HG03558 (cell line): Measurements from ENCODE around the gene CSRNP2.
"Not testable (repeated sequence)": the region's sequence is repeated elsewhere in the genome, so short reads cannot be mapped to it uniquely, and the experiment has no call there.

Experiments
- ATAC-seq: cut with Tn5 transposase; IDR thresholded peaks from one replicate; pipeline ENCODE4 v1.9.1; 2021; ENCODE audit warnings: moderate number of reproducible peaks; ENCODE audit not compliant: unreplicated experiment; ENCODE audit errors: extremely low read depth

CSRNP2 gene

GRCh38 chr12:51078866-51079265 is 4.5 kb downstream of the CSRNP2 start:
- not testable (repeated sequence) for ATAC-seq

- ATAC-seq, result not testable (repeated sequence)
Observed at GRCh38 chr12:51078346-51078745, 5.0 kb downstream of the CSRNP2 start.

DNA sequence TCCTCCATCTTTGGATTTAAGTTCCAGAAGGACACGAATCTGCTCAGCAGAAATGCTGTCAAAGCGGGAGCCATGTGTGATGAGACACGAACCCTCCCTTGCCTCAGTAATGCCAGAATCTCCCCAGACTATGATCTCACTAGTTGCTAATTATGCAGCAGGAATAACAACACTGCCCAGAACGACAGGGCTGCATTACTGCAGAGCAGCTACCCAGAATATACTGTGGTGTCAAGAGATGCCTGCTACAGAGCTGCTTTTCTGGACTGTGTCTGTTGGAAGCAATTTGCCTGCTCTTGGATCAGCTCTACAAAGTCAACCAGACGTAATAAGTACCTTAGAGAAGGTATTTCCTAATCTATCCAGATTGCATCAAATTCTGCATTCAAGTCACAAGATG is 5.5 kb downstream of the CSRNP2 start:
- ATAC-seq, result no peak

GRCh38 chr12:51076236-51076930 is 7.0 kb downstream of the CSRNP2 start:
- no peak for ATAC-seq

DNA sequence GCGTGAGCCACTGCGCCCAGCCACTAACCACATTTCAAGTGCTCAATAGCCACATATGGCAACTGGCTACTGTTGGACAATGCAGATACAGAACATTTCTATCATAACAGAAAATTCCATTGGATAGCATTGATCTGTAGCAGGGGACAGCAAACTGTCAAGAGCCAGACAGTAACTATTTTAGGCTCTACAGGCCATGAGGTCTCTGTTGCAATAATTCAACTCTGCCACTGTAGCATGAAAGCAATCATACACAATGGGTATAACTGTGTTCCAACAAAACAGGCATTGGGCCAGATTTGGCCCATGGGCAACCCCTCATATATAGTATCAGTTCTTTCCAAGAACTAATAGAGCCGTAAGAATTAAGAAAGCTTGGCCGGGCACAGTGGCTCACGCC is 8.0 kb downstream of the CSRNP2 start:
- ATAC-seq, result no peak

- ATAC-seq, result no peak
Observed at GRCh38 chr12:51071663-51072062, 11.7 kb downstream of the CSRNP2 start.

DNA sequence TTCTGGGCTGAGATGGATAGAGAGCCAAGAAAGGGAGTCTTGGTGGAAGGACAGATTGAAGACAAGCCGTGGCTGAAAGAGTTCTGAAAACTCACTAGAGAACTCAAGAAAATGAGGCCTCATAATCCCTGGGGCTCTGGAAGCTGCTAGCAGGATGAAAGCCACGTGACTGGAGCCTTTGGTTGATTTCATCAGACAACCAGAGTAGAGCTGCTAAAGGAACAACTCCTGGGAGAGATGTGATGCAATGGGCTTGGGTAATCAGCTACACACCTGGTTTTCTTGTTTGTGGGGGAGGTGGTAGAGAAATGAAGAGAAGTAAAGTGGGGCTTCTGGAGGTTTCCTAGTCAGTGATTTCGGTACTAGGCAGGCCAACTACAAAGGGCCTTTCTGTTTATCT is 13.4 kb downstream of the CSRNP2 start:
- no peak for ATAC-seq

- ATAC-seq, result no peak
Observed at GRCh38 chr12:51067771-51068170, 15.6 kb downstream of the CSRNP2 start.

GRCh38 chr12:51067229-51067628 is 16.2 kb downstream of the CSRNP2 start:
- ATAC-seq, result no peak

DNA sequence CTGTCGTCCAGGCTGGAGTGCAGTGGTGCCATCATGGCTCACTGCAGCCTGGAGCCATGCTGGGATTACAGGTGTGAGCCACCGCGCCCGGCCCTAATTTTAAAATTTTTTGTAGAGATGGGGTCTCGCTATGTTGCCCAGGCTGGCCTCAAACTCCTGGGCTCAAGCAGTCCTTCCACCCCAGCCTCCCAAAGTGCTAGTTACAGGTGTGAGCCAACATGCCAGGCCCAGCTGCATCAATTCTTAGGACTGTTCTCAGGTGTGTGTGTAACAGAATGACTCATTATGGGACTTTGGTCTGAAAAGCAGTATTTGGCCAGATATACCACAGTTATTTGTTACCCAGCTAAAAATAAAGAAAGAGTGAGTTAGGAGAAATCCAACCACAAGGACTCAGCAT is 17.9 kb downstream of the CSRNP2 start:
- ATAC-seq, result no peak

GRCh38 chr12:51062631-51063397 is 20.6 kb downstream of the CSRNP2 start:
- ATAC-seq, result no peak

GRCh38 chr12:51059086-51059485 is 24.3 kb downstream of the CSRNP2 start:
- no peak for ATAC-seq

- ATAC-seq, result no peak
Observed at GRCh38 chr12:51056242-51056641, 27.2 kb downstream of the CSRNP2 start.

- ATAC-seq, result no peak
Observed at GRCh38 chr12:51055060-51055459, 28.3 kb downstream of the CSRNP2 start.

DNA sequence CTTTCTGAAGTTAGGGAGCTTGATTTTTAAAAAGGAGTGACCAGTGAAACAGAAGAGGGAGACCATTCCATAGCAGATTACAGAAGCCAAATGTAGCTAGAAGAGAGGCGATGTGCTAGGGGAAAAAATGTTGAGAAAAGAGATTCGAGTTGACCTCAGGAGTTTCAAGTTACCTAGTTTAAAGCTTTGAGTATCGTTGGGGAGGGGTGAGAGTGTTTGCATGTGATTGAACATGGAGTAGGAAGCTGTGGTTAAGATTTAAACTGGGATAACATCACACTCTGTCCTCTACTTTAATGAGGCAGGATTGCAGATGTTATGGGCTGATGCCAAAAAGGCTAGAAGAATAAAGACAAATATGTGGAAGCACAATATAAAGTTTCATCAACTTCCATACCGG is 31.6 kb downstream of the CSRNP2 start:
- ATAC-seq, result no peak

GRCh38 chr12:51049525-51049924 is 33.9 kb downstream of the CSRNP2 start:
- ATAC-seq, result no peak

DNA sequence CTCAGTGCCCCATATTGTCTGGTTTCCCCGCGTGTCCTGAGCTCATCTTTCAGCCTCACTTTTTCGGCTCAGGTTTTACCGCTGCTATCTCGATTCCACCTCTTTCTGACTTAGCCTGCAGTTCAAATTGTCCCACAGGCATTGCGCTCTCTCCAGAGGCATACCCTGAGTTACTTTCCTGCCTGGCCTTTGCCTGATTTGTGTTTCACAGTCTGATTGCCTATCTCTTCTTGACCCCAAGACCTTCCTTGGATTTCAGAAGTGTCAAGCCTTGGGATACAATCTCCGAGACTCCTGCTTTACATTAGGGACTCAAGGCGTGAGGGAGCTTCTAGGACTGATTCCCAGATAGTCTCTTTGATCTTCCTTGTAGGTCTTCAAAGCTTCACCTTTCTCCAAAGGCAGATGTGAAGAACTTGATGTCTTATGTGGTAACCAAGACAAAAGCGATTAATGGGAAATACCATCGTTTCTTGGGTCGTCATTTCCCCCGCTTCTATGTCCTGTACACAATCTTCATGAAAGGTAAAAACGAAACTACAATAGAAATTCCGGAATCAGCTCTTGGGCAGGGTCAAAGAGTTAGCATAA is 34.6 kb downstream of the CSRNP2 start:
- no peak for ATAC-seq

DNA sequence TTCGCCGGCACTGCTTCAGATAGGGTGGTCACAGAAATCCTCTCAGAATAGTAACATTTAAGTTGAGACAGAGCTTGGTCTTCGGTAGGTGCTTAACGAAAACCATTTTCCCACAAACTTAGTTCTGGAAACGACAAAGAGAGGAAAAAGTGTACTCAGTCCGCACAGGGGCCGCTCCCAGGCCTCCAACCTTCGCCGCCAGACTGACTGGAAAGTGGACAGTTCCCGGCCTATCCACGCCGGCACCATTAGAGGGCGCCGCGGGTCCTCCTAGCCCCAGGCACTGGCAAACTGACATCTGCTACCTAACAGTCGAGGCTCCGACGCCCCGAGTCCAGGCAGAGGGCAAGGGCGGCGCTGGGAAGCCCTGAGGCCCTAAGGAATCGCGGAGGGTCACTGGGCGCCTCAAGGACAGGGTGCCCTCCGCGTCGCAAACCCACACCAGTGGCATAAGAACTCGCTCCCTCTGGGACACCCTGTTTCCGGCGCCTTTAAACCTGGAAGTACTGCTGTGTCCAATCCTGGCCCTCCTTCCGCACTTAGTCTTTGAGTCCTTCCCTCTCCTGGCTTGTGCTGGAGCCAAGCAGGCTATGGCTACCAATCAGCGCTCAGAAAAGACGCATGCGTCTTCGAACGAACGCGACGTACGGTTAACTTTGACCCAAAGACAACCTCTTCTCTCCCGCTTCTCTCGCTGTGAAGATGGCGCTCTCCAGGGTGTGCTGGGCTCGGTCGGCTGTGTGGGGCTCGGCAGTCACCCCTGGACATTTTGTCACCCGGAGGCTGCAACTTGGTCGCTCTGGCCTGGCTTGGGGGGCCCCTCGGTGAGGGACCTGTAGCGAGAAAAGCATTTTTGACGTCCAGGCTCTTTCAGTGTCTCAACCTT is 35.5 kb downstream of the CSRNP2 start, which contains the start of gene LETMD1:
Gene LETMD1, plus strand, starts transcription at position 673 of the 886 bp plus-strand sequence. Its CDS starts 30 bp downstream, at position 703.
- ATAC-seq, result peak; percentile 92

DNA sequence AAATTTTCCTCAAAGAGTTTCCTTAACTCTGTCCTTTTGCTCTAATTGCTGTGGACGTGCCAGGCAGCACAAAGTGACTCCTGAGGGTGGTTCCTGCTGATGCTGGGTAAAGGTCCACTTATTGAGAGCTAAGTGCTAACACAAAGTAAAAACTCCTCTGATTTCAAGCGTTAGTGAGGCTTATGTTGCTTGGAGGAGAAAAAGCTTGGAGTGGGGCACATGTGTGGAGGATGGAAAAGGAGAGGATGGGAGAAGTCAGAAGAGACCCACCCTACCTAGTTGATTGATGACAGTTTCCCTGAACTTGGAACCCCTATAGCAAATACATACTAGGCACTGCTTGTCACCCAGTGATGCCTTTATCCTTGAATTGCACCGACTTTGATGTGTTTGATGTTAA is 47.1 kb downstream of the CSRNP2 start:
- ATAC-seq, result no peak

DNA sequence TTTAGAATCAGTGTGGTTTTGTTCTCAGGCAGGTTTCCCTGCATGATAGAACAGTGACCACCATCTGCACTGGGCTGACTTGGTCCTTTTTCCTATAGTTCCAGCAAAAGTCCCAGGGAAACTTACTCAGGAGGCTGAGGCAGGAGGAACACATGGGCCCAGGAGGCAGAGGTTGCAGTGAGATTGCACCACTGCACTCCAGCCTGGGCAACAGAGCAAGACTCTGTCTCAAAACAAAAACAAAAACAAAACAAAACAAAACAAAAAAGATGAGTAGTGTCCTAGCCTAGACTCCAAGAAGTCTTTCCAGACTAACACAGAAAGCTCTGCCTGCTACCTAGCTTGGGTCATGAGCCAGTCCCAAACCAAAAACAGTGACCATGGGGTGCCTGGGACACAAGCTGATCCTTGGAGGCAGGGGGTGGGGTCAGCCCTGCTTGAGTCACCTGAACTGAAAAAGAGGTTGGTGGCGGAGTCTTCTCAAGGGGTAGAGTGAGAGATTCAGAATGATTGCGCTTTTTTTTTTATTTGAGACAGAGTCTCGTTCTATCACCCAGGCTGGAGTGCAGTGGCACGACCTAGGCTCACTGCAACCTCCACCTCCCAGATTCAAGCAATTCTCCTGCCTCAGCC is 49.8 kb downstream of the CSRNP2 start:
- no peak for ATAC-seq
